ENCODE data around the gene JUNB. TPM values are rescaled to one million over a fixed set of nuclear protein-coding genes. Genes with fewer than 3 reads are reported as not detected.
A peak's percentile ranks its signal among the peaks of the same experiment; 100 is the strongest.

JUNB gene
- total RNA-seq, 4 donors from 2014 or later: 386 to 857 (median 664) TPM

GRCh38 chr19:12800466-12800770, 9.1 kb downstream of the JUNB start:
- H3K4me1 ChIP-seq: peaks cover 16 to 36% (median 28%) of the 10 kb centered on the region in 4 donors
- TF ChIP-seq POLR2AphosphoS5 (IDR thresholded peaks at IDR 0.05): no peak
- intact Hi-C loops (cut with DNase I; ENCODE audit: low total_unique reads) (loop anchor here (5.0 kb wide), 1 partner anchor 33 kb away; no protein-coding TSS in a partner anchor), in situ Hi-C loops (cut with MboI; ENCODE audit: low pct_ligation_motif_present in 1 of 4, low pct_unique_long_range_greater_than_20kb in 1 of 4, low sequenced_read_pairs in 3 of 4) (no loop called here)
- DNase-seq: no peak
- peak overlapping the region in 3 of 4 donors; percentile 70 to 84 (median 80) for H3K4me3 ChIP-seq
- peak overlapping the region; percentile 80 to 88 (median 84) for H3K27ac ChIP-seq
- H3K36me3 ChIP-seq: no peaks in the 10 kb centered on the region
- WGBS, 2 donors (ENCODE audit: low coverage in 1 of 2): 56% methylated on average over 1 of the region's 1 CpG; no CpG with 5 or more reads in 1 of the 2 donors
- H3K27me3 ChIP-seq: no peaks in the 10 kb centered on the region
- H3K9me3 ChIP-seq: no peaks in the 10 kb centered on the region

- Histone ChIP-seq H3K36me3 (no peaks in the 10 kb centered on the region), H3K27ac (peak overlapping the region; percentile 80 to 88 (median 84)), H3K27me3 (no peaks in the 10 kb centered on the region), H3K4me1 (peaks cover 13 to 30% (median 23%) of the 10 kb centered on the region in 4 donors), H3K4me3 (peak overlapping the region; percentile 36 to 84 (median 75)), H3K9me3 (no peaks in the 10 kb centered on the region)
- 3% methylated on average over 28 of the region's 38 CpGs; no CpG with 5 or more reads in 1 of the 2 donors for WGBS, 2 donors (ENCODE audit: low coverage in 1 of 2)
- intact Hi-C loops (cut with DNase I; ENCODE audit: low total_unique reads): loop anchor here (5.0 kb wide), 1 partner anchor 34 kb away; no protein-coding TSS in a partner anchor
- TF ChIP-seq POLR2A (IDR thresholded peaks at IDR 0.05) (no peak), POLR2AphosphoS5 (IDR thresholded peaks at IDR 0.05) (no peak), EP300 (IDR thresholded peaks at IDR 0.05; ENCODE audit: low read depth) (no peak)
- TF ChIP-seq, protein P1, sequence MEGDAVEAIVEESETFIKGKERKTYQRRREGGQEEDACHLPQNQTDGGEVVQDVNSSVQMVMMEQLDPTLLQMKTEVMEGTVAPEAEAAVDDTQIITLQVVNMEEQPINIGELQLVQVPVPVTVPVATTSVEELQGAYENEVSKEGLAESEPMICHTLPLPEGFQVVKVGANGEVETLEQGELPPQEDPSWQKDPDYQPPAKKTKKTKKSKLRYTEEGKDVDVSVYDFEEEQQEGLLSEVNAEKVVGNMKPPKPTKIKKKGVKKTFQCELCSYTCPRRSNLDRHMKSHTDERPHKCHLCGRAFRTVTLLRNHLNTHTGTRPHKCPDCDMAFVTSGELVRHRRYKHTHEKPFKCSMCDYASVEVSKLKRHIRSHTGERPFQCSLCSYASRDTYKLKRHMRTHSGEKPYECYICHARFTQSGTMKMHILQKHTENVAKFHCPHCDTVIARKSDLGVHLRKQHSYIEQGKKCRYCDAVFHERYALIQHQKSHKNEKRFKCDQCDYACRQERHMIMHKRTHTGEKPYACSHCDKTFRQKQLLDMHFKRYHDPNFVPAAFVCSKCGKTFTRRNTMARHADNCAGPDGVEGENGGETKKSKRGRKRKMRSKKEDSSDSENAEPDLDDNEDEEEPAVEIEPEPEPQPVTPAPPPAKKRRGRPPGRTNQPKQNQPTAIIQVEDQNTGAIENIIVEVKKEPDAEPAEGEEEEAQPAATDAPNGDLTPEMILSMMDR (IDR thresholded peaks at IDR 0.05): no peak
- in situ Hi-C loops (cut with MboI; ENCODE audit: low pct_ligation_motif_present in 1 of 4, low pct_unique_long_range_greater_than_20kb in 1 of 4, low sequenced_read_pairs in 3 of 4): no loop called here
- no peak for DNase-seq
These were observed 9.7 kb downstream of the JUNB start for GRCh38 chr19:12800923-12801465.

DNA sequence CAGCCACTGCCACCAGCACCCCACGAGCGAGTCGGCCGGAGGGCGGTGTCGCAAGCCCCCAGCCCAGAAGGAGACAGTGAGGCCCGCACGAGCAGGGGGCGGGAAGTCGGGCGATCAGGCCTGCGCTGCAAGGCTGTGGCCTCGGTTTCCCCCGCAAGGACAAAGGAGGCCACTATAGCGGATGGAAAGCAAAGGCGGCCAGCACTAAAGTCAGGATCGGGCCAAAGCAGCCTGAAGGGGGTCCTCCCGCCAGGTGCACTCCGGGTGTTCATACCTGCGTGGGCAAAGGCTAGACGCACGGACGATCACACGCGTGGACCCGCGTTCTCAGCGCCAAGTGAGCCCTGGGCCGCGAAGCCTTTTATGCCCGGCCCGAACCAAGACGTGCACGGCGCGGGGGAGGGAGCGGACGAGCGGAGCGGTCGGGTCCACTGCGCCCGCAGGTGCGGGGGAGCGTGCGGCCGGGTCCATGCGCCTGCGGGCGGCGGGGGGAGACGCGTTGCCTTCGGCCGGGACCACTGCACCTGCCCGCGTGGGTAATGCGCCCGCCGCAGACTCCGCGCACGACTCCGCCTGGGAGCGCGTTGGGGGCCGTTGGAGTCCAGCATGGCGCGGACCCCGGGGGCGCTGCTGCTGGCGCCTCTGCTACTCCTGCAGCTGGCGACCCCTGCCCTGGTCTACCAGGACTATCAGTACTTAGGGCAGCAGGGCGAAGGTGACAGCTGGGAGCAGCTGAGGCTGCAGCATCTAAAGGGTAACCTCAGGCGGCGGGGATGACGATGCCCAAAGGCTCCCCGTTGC, 10.4 kb downstream of the JUNB start, which contains the start of the genes PRDX2 and THSD8:
Gene PRDX2, minus strand, starts transcription at position 335 of the 801 bp plus-strand sequence. CDS start 539 bp downstream, outside the sequence.
Gene THSD8, plus strand, starts transcription at position 604 of the 801 bp plus-strand sequence. Its CDS starts 3 bp downstream, at position 607.
- Histone ChIP-seq H3K9me3 (no peaks in the 10 kb centered on the region), H3K36me3 (no peaks in the 10 kb centered on the region), H3K27ac (peak within 1 kb of the TSS; percentile 80 to 88 (median 84)), H3K4me1 (peaks cover 9 to 26% (median 20%) of the 10 kb centered on the region in 4 donors), H3K27me3 (no peaks in the 10 kb centered on the region), H3K4me3 (peak within 1 kb of the TSS; percentile 36 to 84 (median 75))
- intact Hi-C loops (cut with DNase I; ENCODE audit: low total_unique reads) (loop anchor here (5.0 kb wide), 1 partner anchor 34 kb away; no protein-coding TSS in a partner anchor), in situ Hi-C loops (cut with MboI; ENCODE audit: low pct_ligation_motif_present in 1 of 4, low pct_unique_long_range_greater_than_20kb in 1 of 4, low sequenced_read_pairs in 3 of 4) (no loop called here)
- TF ChIP-seq POLR2A (IDR thresholded peaks at IDR 0.05) (peak; percentile 98), POLR2AphosphoS5 (IDR thresholded peaks at IDR 0.05) (peak; percentile 97 to 99 (median 98)), EP300 (IDR thresholded peaks at IDR 0.05; ENCODE audit: low read depth) (no peak)
- TF ChIP-seq, protein P1 (IDR thresholded peaks at IDR 0.05): peak in 2 of 5 experiments; percentile 16 to 34
- 0% methylated on average over 60 of the region's 78 CpGs; no CpG with 5 or more reads in 1 of the 2 donors for WGBS, 2 donors (ENCODE audit: low coverage in 1 of 2)
- peak; percentile 90 for DNase-seq

- TF ChIP-seq, protein P1 (IDR thresholded peaks at IDR 0.05): no peak
- TF ChIP-seq POLR2A (IDR thresholded peaks at IDR 0.05): peak; percentile 23
- 36 to 42% methylated on average over 16 to 22 of the region's 22 CpGs for WGBS, 2 donors (ENCODE audit: low coverage in 1 of 2)
- H3K27ac ChIP-seq: peak overlapping the region; percentile 80 to 88 (median 84)
- no peaks in the 10 kb centered on the region for H3K36me3 ChIP-seq
- H3K27me3 ChIP-seq: no peaks in the 10 kb centered on the region
- H3K9me3 ChIP-seq: no peaks in the 10 kb centered on the region
- no peak for DNase-seq
- peak overlapping the region; percentile 36 to 84 (median 75) for H3K4me3 ChIP-seq
- in situ Hi-C loops (cut with MboI; ENCODE audit: low pct_ligation_motif_present in 1 of 4, low pct_unique_long_range_greater_than_20kb in 1 of 4, low sequenced_read_pairs in 3 of 4): no loop called here
- intact Hi-C loops (cut with DNase I; ENCODE audit: low total_unique reads): loop anchor here (5.0 kb wide), 1 partner anchor 35 kb away; no protein-coding TSS in a partner anchor
- H3K4me1 ChIP-seq: peaks cover 15 to 32% (median 25%) of the 10 kb centered on the region in 4 donors
These were observed 11.2 kb downstream of the JUNB start for GRCh38 chr19:12802267-12803106.

All from transverse colon (tissue), 4 donors.